ENCODE measurements around the gene TOPAZ1.

DNA sequence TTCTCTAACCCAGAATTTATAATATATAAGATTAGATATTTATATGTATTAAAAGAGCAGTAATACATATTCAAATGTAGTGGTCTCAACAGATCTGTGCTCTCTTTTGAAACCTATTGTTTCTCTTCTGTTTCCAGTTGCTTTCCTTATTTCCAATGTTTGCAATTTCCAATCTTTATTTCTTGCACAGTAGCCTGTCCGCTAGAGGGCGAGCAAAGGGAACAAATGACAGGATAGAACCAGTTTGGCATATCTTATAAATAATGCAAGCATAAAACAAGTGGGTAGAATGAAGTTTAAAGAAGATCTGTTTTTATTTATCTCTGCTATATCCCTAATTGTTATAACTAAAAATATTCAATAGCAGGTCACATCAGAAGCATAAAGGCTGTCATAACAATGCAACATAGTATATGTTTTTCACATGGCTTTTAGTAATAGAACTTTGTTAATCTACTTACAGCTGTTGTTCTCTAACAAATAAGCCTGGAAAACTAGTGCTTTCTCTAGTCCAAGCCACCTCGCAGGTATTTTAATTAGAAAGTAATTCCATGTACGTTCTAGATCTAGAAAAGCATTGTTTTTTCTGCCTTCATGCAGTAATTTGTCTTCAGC, 81.8 kb downstream of the TOPAZ1 start:
- TF ChIP-seq, protein P1, sequence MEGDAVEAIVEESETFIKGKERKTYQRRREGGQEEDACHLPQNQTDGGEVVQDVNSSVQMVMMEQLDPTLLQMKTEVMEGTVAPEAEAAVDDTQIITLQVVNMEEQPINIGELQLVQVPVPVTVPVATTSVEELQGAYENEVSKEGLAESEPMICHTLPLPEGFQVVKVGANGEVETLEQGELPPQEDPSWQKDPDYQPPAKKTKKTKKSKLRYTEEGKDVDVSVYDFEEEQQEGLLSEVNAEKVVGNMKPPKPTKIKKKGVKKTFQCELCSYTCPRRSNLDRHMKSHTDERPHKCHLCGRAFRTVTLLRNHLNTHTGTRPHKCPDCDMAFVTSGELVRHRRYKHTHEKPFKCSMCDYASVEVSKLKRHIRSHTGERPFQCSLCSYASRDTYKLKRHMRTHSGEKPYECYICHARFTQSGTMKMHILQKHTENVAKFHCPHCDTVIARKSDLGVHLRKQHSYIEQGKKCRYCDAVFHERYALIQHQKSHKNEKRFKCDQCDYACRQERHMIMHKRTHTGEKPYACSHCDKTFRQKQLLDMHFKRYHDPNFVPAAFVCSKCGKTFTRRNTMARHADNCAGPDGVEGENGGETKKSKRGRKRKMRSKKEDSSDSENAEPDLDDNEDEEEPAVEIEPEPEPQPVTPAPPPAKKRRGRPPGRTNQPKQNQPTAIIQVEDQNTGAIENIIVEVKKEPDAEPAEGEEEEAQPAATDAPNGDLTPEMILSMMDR (IDR thresholded peaks at IDR 0.05; ENCODE audit: low read depth, low read length): peak; percentile 95
- no peak for TF ChIP-seq EZH2phosphoT487 (IDR thresholded peaks at IDR 0.05; ENCODE audit: low read depth)

Measured in OCI-LY3 (cell line).